H9 (cell line): ENCODE data around the gene GIPC2. TPM values are rescaled to one million over a fixed set of nuclear protein-coding genes. Genes with fewer than 3 reads are reported as not detected.

Experiments used
- DNase-seq: peaks from one replicate; pipeline ENCODE4 v3.0.0-alpha.2; 2017
- H2AFZ ChIP-seq: one replicate; pipeline ENCODE4 v1.6.1; 2013; ENCODE audit warnings: mild to moderate bottlenecking, low read length, control low read depth, moderate library complexity
- H2AK5ac ChIP-seq: 2 replicates; pipeline ENCODE4 v1.6.1; 2013; ENCODE audit warnings: low read length, control low read depth, mixed read lengths; ENCODE audit not compliant: insufficient read length
- H2BK120ac ChIP-seq: one replicate; pipeline ENCODE4 v1.6.1; 2013; ENCODE audit warnings: low read depth, mild to moderate bottlenecking, low read length, control low read depth, inconsistent platforms; ENCODE audit not compliant: poor library complexity, severe bottlenecking
- H2BK12ac ChIP-seq: 2 replicates; pipeline ENCODE4 v1.6.1; 2013; ENCODE audit warnings: low read length, control low read depth, mixed read lengths, low read depth; ENCODE audit not compliant: insufficient read length
- H2BK15ac ChIP-seq: 2 replicates; pipeline ENCODE4 v1.6.1; 2013; ENCODE audit warnings: low read depth, low read length, control low read depth
- H2BK20ac ChIP-seq: one replicate; pipeline ENCODE4 v1.6.1; 2013; ENCODE audit warnings: low read depth, mild to moderate bottlenecking, low read length, control low read depth, inconsistent platforms; ENCODE audit not compliant: poor library complexity, severe bottlenecking
- H2BK5ac ChIP-seq: 2 replicates; pipeline ENCODE4 v1.6.1; 2013; ENCODE audit warnings: low read length, control low read depth, mixed read lengths; ENCODE audit not compliant: insufficient read length
- H3K14ac ChIP-seq: 2 replicates; pipeline ENCODE4 v1.6.1; 2013; ENCODE audit warnings: low read length, control low read depth; ENCODE audit not compliant: insufficient read depth
- H3K18ac ChIP-seq: 2 replicates; pipeline ENCODE4 v1.6.1; 2013; ENCODE audit warnings: low read depth, mild to moderate bottlenecking, mixed read lengths, low read length, control low read depth; ENCODE audit not compliant: insufficient read length
- H3K23ac ChIP-seq: 2 replicates; pipeline ENCODE4 v1.6.1; 2013; ENCODE audit warnings: low read length, control low read depth, mixed read lengths, low read depth; ENCODE audit not compliant: insufficient read length
- H3K23me2 ChIP-seq: 2 replicates; pipeline ENCODE4 v1.6.1; 2013; ENCODE audit warnings: low read depth, mild to moderate bottlenecking, mixed read lengths, low read length, control low read depth; ENCODE audit not compliant: insufficient read length, poor library complexity, severe bottlenecking
- H3K27ac ChIP-seq: 2 replicates; pipeline ENCODE4 v1.5.1; 2013; ENCODE audit warnings: low read length, control low read depth, mixed read lengths, low read depth; ENCODE audit not compliant: insufficient read length
- H3K27me3 ChIP-seq: 2 replicates; pipeline ENCODE4 v1.6.1; 2013; ENCODE audit warnings: low read length, control low read depth, inconsistent platforms; ENCODE audit not compliant: insufficient read depth
- H3K4ac ChIP-seq: 2 replicates; pipeline ENCODE4 v1.6.1; 2013; ENCODE audit warnings: low read depth, mild to moderate bottlenecking, control low read depth, inconsistent platforms, low read length, moderate library complexity
- H3K4me1 ChIP-seq: 2 replicates; pipeline ENCODE4 v1.6.1; 2013; ENCODE audit warnings: low read length, control low read depth, inconsistent platforms; ENCODE audit not compliant: insufficient read depth
- H3K4me2 ChIP-seq: 2 replicates; pipeline ENCODE4 v1.6.1; 2013; ENCODE audit warnings: low read length, control low read depth, mixed read lengths; ENCODE audit not compliant: insufficient read length, insufficient read depth
- H3K56ac ChIP-seq: 2 replicates; pipeline ENCODE4 v1.6.1; 2013; ENCODE audit warnings: low read depth, mild to moderate bottlenecking, mixed read lengths, low read length, control low read depth; ENCODE audit not compliant: insufficient read length
- H3K79me1 ChIP-seq: 2 replicates; pipeline ENCODE4 v1.6.1; 2013; ENCODE audit warnings: low read depth, mild to moderate bottlenecking, moderate library complexity, low read length, control low read depth, inconsistent platforms; ENCODE audit not compliant: insufficient read depth, poor library complexity, severe bottlenecking
- H3K79me2 ChIP-seq: 2 replicates; pipeline ENCODE4 v1.6.1; 2013; ENCODE audit warnings: low read length, control low read depth, inconsistent platforms; ENCODE audit not compliant: insufficient read depth
- H3K9ac ChIP-seq: 2 replicates; pipeline ENCODE4 v1.6.1; 2013; ENCODE audit warnings: low read length, control low read depth, mixed read lengths; ENCODE audit not compliant: insufficient read length; ENCODE audit errors: extremely low read depth
- H3K9me3 ChIP-seq: one replicate; pipeline ENCODE4 v1.6.1; 2013; ENCODE audit warnings: low read depth, low read length, inconsistent platforms; ENCODE audit not compliant: control insufficient read depth
- H3T11ph ChIP-seq: one replicate; pipeline ENCODE4 v1.6.1; 2013; ENCODE audit warnings: mild to moderate bottlenecking, low read length, control low read depth, inconsistent platforms
- H4K20me1 ChIP-seq: one replicate; pipeline ENCODE4 v1.6.1; 2013; ENCODE audit not compliant: control insufficient read depth, insufficient read length, insufficient read depth
- H4K5ac ChIP-seq: 2 replicates; pipeline ENCODE4 v1.6.1; 2013; ENCODE audit warnings: low read depth, mild to moderate bottlenecking, mixed read lengths, low read length, control low read depth; ENCODE audit not compliant: insufficient read length
- H4K8ac ChIP-seq: replicated peaks from 2 replicates; pipeline ENCODE4 v1.6.1; 2013; ENCODE audit warnings: low read length, control low read depth, mixed read lengths, low read depth; ENCODE audit not compliant: insufficient read length
- H4K91ac ChIP-seq: 2 replicates; pipeline ENCODE4 v1.6.1; 2013; ENCODE audit warnings: low read depth, mild to moderate bottlenecking, moderate library complexity, mixed read lengths, low read length, control low read depth; ENCODE audit not compliant: insufficient read length
- H3K27ac Mint-ChIP-seq, 3 experiments: 2 replicates in 2 of 3; 3 replicates in 1 of 3; pipeline ENCODE4 v1.8.0; 2020 to 2021; ENCODE audit warnings: mixed read lengths in 3 of 3, mild to moderate bottlenecking in 1 of 3, moderate library complexity in 1 of 3
- H3K27me3 Mint-ChIP-seq: 2 replicates; pipeline ENCODE4 v1.8.0; 2021; ENCODE audit warnings: low read depth, mild to moderate bottlenecking, moderate library complexity, mixed read lengths
- H3K36me3 Mint-ChIP-seq, 3 experiments: 2 replicates in 2 of 3; 3 replicates in 1 of 3; pipeline ENCODE4 v1.8.0; 2020 to 2021; ENCODE audit warnings: low read depth in 3 of 3, mixed read lengths in 3 of 3; ENCODE audit not compliant: insufficient read depth in 1 of 3
- H3K4me1 Mint-ChIP-seq, 2 experiments: 2 replicates each; pipeline ENCODE4 v1.8.0; 2020; ENCODE audit warnings: mixed read lengths in 2 of 2
- H3K4me3 Mint-ChIP-seq, 2 experiments: 2 replicates in 1 of 2; 3 replicates in 1 of 2; pipeline ENCODE4 v1.8.0; 2020 to 2021; ENCODE audit warnings: mild to moderate bottlenecking in 2 of 2, mixed read lengths in 2 of 2, moderate library complexity in 1 of 2
- H3K9me3 Mint-ChIP-seq, 2 experiments: 2 replicates in 1 of 2; 3 replicates in 1 of 2; pipeline ENCODE4 v1.8.0; 2020; ENCODE audit warnings: mild to moderate bottlenecking in 2 of 2, mixed read lengths in 2 of 2, moderate library complexity in 1 of 2
- CTCF ChIP-seq: fragments of 200-600 bp; sonication (generic); conservative IDR thresholded peaks from 3 replicates; pipeline ENCODE4 v1.8.0; 2021; ENCODE audit warnings: antibody characterized with exemption, mild to moderate bottlenecking
- WGBS: extraction: QIAGEN DNeasy Blood & Tissue Kit; methylation state at CpG from one replicate; pipeline ENCODE4 v1.1.7; 2013; ENCODE audit warnings: missing lambda C conversion rate, low lambda C conversion rate, mixed read lengths; ENCODE audit not compliant: insufficient read length; ENCODE audit errors: extremely low coverage; 5-methylcytosine and 5-hydroxymethylcytosine counted together
- total RNA-seq: library from RNA; stranded (reverse); gene quantifications from 2 replicates; pipeline ENCODE4 v1.2.1, GENCODE V29; 2021

The GIPC2 gene
- total RNA-seq, 1 experiment from 2014 or later, result 0.85 TPM

GRCh38 chr1:78141531-78142231 lies 95.9 kb downstream of the GIPC2 start:
- Histone ChIP-seq H3K9me3 (no peaks in the 10 kb centered on the region), H4K5ac (no peak overlapping the region), H3K27ac (no peak overlapping the region), H2AK5ac (no peak overlapping the region), H2BK20ac (no peak overlapping the region), H3K79me2 (no peaks in the 10 kb centered on the region), H3K23me2 (no peaks in the 10 kb centered on the region), H3K4me1 (no peaks in the 10 kb centered on the region), H3K4ac (no peak overlapping the region), H3K18ac (no peak overlapping the region), H2BK15ac (no peak overlapping the region), H2AFZ (no peak overlapping the region), H3K14ac (no peak overlapping the region), H3T11ph (no peak overlapping the region), H3K79me1 (no peaks in the 10 kb centered on the region), H2BK12ac (no peak overlapping the region), H2BK120ac (no peak overlapping the region), H3K9ac (no peak overlapping the region), H4K91ac (no peak overlapping the region), H3K27me3 (no peaks in the 10 kb centered on the region), H3K23ac (no peak overlapping the region), H3K4me2 (no peak overlapping the region), H4K8ac (no peak overlapping the region), H2BK5ac (no peak overlapping the region), H3K56ac (no peak overlapping the region), H4K20me1 (no peaks in the 10 kb centered on the region)
- no peak for TF ChIP-seq CTCF
- no CpG with 5 or more reads among the region's 3 CpGs for WGBS
- no peaks in the 10 kb centered on the region for H3K36me3 Mint-ChIP-seq
- H3K27ac Mint-ChIP-seq, result no peak overlapping the region
- H3K9me3 Mint-ChIP-seq, result no peaks in the 10 kb centered on the region
- no peaks in the 10 kb centered on the region for H3K4me1 Mint-ChIP-seq
- no peak overlapping the region for H3K4me3 Mint-ChIP-seq
- H3K27me3 Mint-ChIP-seq, result peaks cover 8% of the 10 kb centered on the region; the same call in 1 of the 2 replicates
- no peak for DNase-seq
